ENCODE data around the gene COA3.

DNA sequence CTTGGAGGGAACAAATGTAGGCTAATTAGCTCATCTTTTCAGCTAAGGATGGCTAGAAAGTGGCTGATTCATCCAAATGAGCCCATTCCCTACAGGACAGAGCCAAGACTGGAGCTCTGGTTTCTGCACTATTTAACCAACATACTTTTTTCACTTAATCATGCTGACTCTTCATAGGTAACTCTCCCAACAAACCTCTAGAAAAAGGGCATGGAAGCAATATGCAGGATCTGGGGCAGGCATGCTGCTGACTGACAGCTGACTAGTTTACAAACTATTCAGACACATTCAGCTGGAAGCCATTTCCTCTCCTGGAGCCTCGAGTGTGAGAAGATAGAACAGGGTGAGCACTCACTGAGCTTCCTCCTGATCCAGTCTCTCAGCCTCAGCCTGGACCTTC, 19.4 kb upstream of the COA3 start:
- TF ChIP-seq CTCF (IDR thresholded peaks at IDR 0.05; ENCODE audit: insufficient read depth, low read depth, low read length) = no peak
- TF ChIP-seq EZH2 (IDR thresholded peaks at IDR 0.05; ENCODE audit: insufficient read depth, low read length) = no peak

Data from astrocyte (in vitro differentiated cells and primary cell).